SK-N-SH (cell line): ENCODE measurements around the gene TRIM72. TPM values are rescaled to one million over a fixed set of nuclear protein-coding genes. Genes with fewer than 3 reads are reported as not detected.

ENCODE experiments used
- CTCF ChIA-PET: fragments of 300-600, 350-600 bp; formaldehyde crosslinking; extraction: SDS; loops from one replicate; lab custom pipeline; 2021; lab: Yijun Ruan, JAX
- POLR2A ChIA-PET: fragments of 350-600 bp; sonication (Branson Sonifier 250); formaldehyde crosslinking; extraction: SDS; loops from one replicate; lab custom pipeline; 2020; ENCODE audit warnings: antibody characterized with exemption, inconsistent platforms; lab: Yijun Ruan, JAX
- DNase-seq: peaks from one replicate; pipeline ENCODE4 v3.0.0; 2012
- H2AFZ ChIP-seq: fragments of 200-600 bp; sonication (generic); 2 replicates; pipeline ENCODE4 v1.8.1; 2016; ENCODE audit warnings: antibody characterized with exemption, mild to moderate bottlenecking, low read depth
- H3F3A ChIP-seq: fragments of 200-600 bp; sonication (generic); replicated peaks from 2 replicates; pipeline ENCODE3; 2016; ENCODE audit warnings: antibody characterized with exemption, mild to moderate bottlenecking; ENCODE audit not compliant: insufficient read depth
- H3K27ac ChIP-seq, 2 experiments: fragments of 200-500 bp in 1 of 2; fragments of 200-600 bp in 1 of 2; sonication (Bioruptor generic) in 1 of 2; sonication (generic), shearing (Covaris generic) in 1 of 2; 2 replicates each; pipeline versions ENCODE4 v1.5.1 to v1.6.1; 2014 to 2016; ENCODE audit warnings: low read depth in 2 of 2, inconsistent platforms in 1 of 2, low read length in 1 of 2, mild to moderate bottlenecking in 1 of 2, mixed read lengths in 1 of 2
- H3K27me3 ChIP-seq: fragments of 200-600 bp; sonication (generic), shearing (Covaris generic); 2 replicates; pipeline ENCODE4 v1.6.1; 2016; ENCODE audit warnings: mixed run types; ENCODE audit not compliant: insufficient read depth
- H3K36me3 ChIP-seq, 2 experiments: fragments of 200-500 bp in 1 of 2; fragments of 200-600 bp in 1 of 2; sonication (Bioruptor generic) in 1 of 2; sonication (generic) in 1 of 2; replicated peaks in 1 of 2; 2 replicates each; pipeline versions ENCODE3 to v1.5.1; 2014 to 2016; ENCODE audit warnings: low read length in 1 of 2, mild to moderate bottlenecking in 1 of 2; ENCODE audit not compliant: insufficient read depth in 2 of 2, control insufficient read depth in 1 of 2
- H3K4me1 ChIP-seq, 2 experiments: fragments of 200-500 bp in 1 of 2; fragments of 200-600 bp in 1 of 2; sonication (Bioruptor generic) in 1 of 2; sonication (generic), shearing (Covaris generic) in 1 of 2; 2 replicates each; pipeline versions ENCODE4 v1.5.1 to v1.6.1; 2014 to 2016; ENCODE audit warnings: low read depth in 1 of 2, low read length in 1 of 2, mixed run types in 1 of 2; ENCODE audit not compliant: insufficient read depth in 2 of 2, control insufficient read depth in 1 of 2
- H3K4me2 ChIP-seq: fragments of 200-600 bp; sonication (generic), shearing (Covaris generic); 2 replicates; pipeline ENCODE4 v1.6.1; 2017; ENCODE audit warnings: mixed run types
- H3K4me3 ChIP-seq, 2 experiments: fragments of 200-500 bp in 1 of 2; fragments of 200-600 bp in 1 of 2; sonication (Bioruptor generic) in 1 of 2; sonication (generic), shearing (Covaris generic) in 1 of 2; 2 replicates each; pipeline versions ENCODE4 v1.5.1 to v1.8.1; 2014 to 2016; ENCODE audit warnings: low read depth in 2 of 2, inconsistent platforms in 1 of 2, low read length in 1 of 2, mild to moderate bottlenecking in 1 of 2, mixed read lengths in 1 of 2, moderate library complexity in 1 of 2
- H3K79me2 ChIP-seq: fragments of 200-600 bp; sonication (generic); 2 replicates; pipeline ENCODE4 v1.8.1; 2017; ENCODE audit warnings: mild to moderate bottlenecking; ENCODE audit not compliant: insufficient read depth
- H3K9ac ChIP-seq: fragments of 200-600 bp; sonication (generic); 2 replicates; pipeline ENCODE4 v1.6.1; 2017; ENCODE audit warnings: mixed run types
- H3K9me2 ChIP-seq: fragments of 200-600 bp; sonication (generic); 2 replicates; pipeline ENCODE4 v1.6.1; 2017; ENCODE audit warnings: mixed run types
- H3K9me3 ChIP-seq: fragments of 200-600 bp; sonication (generic); 2 replicates; pipeline ENCODE4 v1.6.1; 2017; ENCODE audit warnings: mixed run types, mild to moderate bottlenecking, moderate library complexity
- H4K20me1 ChIP-seq: fragments of 200-600 bp; sonication (generic); 2 replicates; pipeline ENCODE4 v1.6.1; 2017; ENCODE audit warnings: mild to moderate bottlenecking, mixed run types; ENCODE audit not compliant: insufficient read depth
- CTCF ChIP-seq: fragments of 200-600 bp; sonication (generic); IDR thresholded peaks from 2 replicates; pipeline ENCODE4 v1.6.1; 2017; ENCODE audit warnings: antibody characterized with exemption, mild to moderate bottlenecking, moderate library complexity
- EP300 ChIP-seq, 2 experiments: IDR thresholded peaks; 2 replicates each; pipeline versions ENCODE4 v1.4.0 to v1.6.1; 2012; ENCODE audit warnings: borderline replicate concordance in 1 of 2, low read depth in 1 of 2, low read length in 1 of 2
- FOXM1 ChIP-seq: IDR thresholded peaks from 2 replicates; pipeline ENCODE4 v1.4.0; 2012; ENCODE audit warnings: low read depth, mild to moderate bottlenecking
- MEF2A ChIP-seq: IDR thresholded peaks from 2 replicates; pipeline ENCODE4 v1.4.0; 2012; ENCODE audit warnings: low read depth, borderline replicate concordance
- NFIC ChIP-seq: IDR thresholded peaks from 2 replicates; pipeline ENCODE4 v1.4.0; 2012; ENCODE audit warnings: borderline replicate concordance
- POLR2AphosphoS5 ChIP-seq: IDR thresholded peaks from 2 replicates; pipeline ENCODE4 v1.6.1; 2012; ENCODE audit warnings: low read depth, low read length
- RAD21 ChIP-seq: IDR thresholded peaks from 2 replicates; pipeline ENCODE4 v1.6.1; 2012; ENCODE audit warnings: mild to moderate bottlenecking, low read length
- REST ChIP-seq: IDR thresholded peaks from 2 replicates; pipeline ENCODE4 v1.6.1; 2012; ENCODE audit warnings: mild to moderate bottlenecking, low read depth, low read length, moderate library complexity
- RFX5 ChIP-seq: IDR thresholded peaks from 2 replicates; pipeline ENCODE4 v1.6.1; 2012; ENCODE audit warnings: mild to moderate bottlenecking, improper control_type of control experiment, low read length
- SMC3 ChIP-seq: IDR thresholded peaks from 2 replicates; pipeline ENCODE4 v1.6.1; 2012; ENCODE audit warnings: low read depth, low read length, improper control_type of control experiment
- TCF12 ChIP-seq: IDR thresholded peaks from 2 replicates; pipeline ENCODE4 v1.4.0; 2012
- YY1 ChIP-seq: IDR thresholded peaks from 2 replicates; pipeline ENCODE4 v1.4.0; 2012; ENCODE audit warnings: low read depth, mild to moderate bottlenecking
- ZBTB33 ChIP-seq: IDR thresholded peaks from 2 replicates; pipeline ENCODE4 v1.4.0; 2012; ENCODE audit warnings: low read depth, borderline replicate concordance
- WGBS: methylation state at CpG from one replicate; pipeline ENCODE4 v1.1.6; 2017; ENCODE audit warnings: low lambda C conversion rate; 5-methylcytosine and 5-hydroxymethylcytosine counted together
- polyA plus RNA-seq, 3 experiments: library from polyadenylated mRNA; depleted of rRNA; stranded (reverse); fragments of >200 nt; gene quantifications; 2 replicates each; pipeline ENCODE4 v1.2.3, GENCODE V29; 2012

Gene TRIM72
- polyA plus RNA-seq, 1 of the 3 experiments (the other 2 are of a cell fraction), result under 0.01 TPM

GRCh38 chr16:31262084-31262483 is 48.2 kb downstream of the TRIM72 start:
- Histone ChIP-seq H2AFZ (no peak overlapping the region), H3K4me1 (no peaks in the 10 kb centered on the region), H3K9ac (no peak overlapping the region)
- TF ChIP-seq SMC3 (no peak), POLR2AphosphoS5 (no peak), ZBTB33 (no peak), MEF2A (no peak), TCF12 (no peak), FOXM1 (no peak), RFX5 (no peak), EP300 (IDR thresholded peaks at IDR 0.05; ENCODE audit: borderline replicate concordance in 1 of 2, low read depth in 1 of 2, low read length in 1 of 2) (no peak), RAD21 (no peak), CTCF (no peak), NFIC (no peak), YY1 (no peak), REST (no peak)
- TF ChIP-seq, all 33 proteins: peak for 0
- H3K9me3 ChIP-seq, result no peaks in the 10 kb centered on the region
- H3K27me3 ChIP-seq, result peaks cover 59% of the 10 kb centered on the region
- H3K36me3 ChIP-seq, result no peaks in the 10 kb centered on the region
- no peaks in the 10 kb centered on the region for H3F3A ChIP-seq
- H3K4me2 ChIP-seq, result no peak overlapping the region
- DNase-seq, result no peak
- WGBS, result 17% methylated on average over 3 of the region's 3 CpGs
- no peaks in the 10 kb centered on the region for H3K9me2 ChIP-seq
- H3K4me3 ChIP-seq, result no peak overlapping the region
- no peak overlapping the region for H3K27ac ChIP-seq
- no peaks in the 10 kb centered on the region for H3K79me2 ChIP-seq
- CTCF ChIA-PET, result no interaction called here
- POLR2A ChIA-PET, result no interaction called here
- H4K20me1 ChIP-seq, result no peaks in the 10 kb centered on the region
